ENCODE measurements around the gene LIMK2.
"Not testable (repeated sequence)": the region's sequence is repeated elsewhere in the genome, so short reads cannot be mapped to it uniquely, and the experiment has no call there.

The LIMK2 gene

GRCh38 chr22:31290494-31291471 lies 78.7 kb downstream of the LIMK2 start:
- peak; percentile 89 to 91 for DNase-seq (ENCODE audit: low read depth in 2 of 2)

GRCh38 chr22:31291481-31292235 lies 79.6 kb downstream of the LIMK2 start:
- no peak for DNase-seq (ENCODE audit: low read depth in 2 of 2)

- peak; percentile 66 to 73 for DNase-seq (ENCODE audit: low read depth in 2 of 2)
Observed at GRCh38 chr22:31292236-31292989, 80.3 kb downstream of the LIMK2 start, which contains the start of gene PIK3IP1. Gene PIK3IP1, minus strand, starts transcription at chr22:31292488. Its CDS starts 144 bp downstream, at chr22:31292344.

- DNase-seq (ENCODE audit: low read depth in 2 of 2) = no peak
Observed at GRCh38 chr22:31295360-31295759, 83.3 kb downstream of the LIMK2 start.

GRCh38 chr22:31295831-31296657 lies 83.9 kb downstream of the LIMK2 start:
- no peak for DNase-seq (ENCODE audit: low read depth in 2 of 2)

- no peak for DNase-seq (ENCODE audit: low read depth in 2 of 2)
Observed at GRCh38 chr22:31300896-31301295, 88.8 kb downstream of the LIMK2 start.

- DNase-seq (ENCODE audit: low read depth in 2 of 2) = no peak
Observed at GRCh38 chr22:31302006-31302405, 89.9 kb downstream of the LIMK2 start.

- no peak for DNase-seq (ENCODE audit: low read depth in 2 of 2)
Observed at GRCh38 chr22:31302537-31302936, 90.4 kb downstream of the LIMK2 start.

- DNase-seq (ENCODE audit: low read depth in 2 of 2) = no peak
Observed at GRCh38 chr22:31305194-31305593, 93.1 kb downstream of the LIMK2 start.

GRCh38 chr22:31308181-31308580 lies 96.1 kb downstream of the LIMK2 start:
- no peak for DNase-seq (ENCODE audit: low read depth in 2 of 2)

GRCh38 chr22:31313366-31314147 lies 101.5 kb downstream of the LIMK2 start:
- DNase-seq (ENCODE audit: low read depth in 2 of 2) = peak; percentile 36 to 49

- not testable (repeated sequence) for DNase-seq (ENCODE audit: low read depth in 2 of 2)
Observed at GRCh38 chr22:31314220-31314619, 102.1 kb downstream of the LIMK2 start.

GRCh38 chr22:31321421-31321820 lies 109.3 kb downstream of the LIMK2 start:
- no peak for DNase-seq (ENCODE audit: low read depth in 2 of 2)

GRCh38 chr22:31323578-31324550 lies 111.8 kb downstream of the LIMK2 start:
- no peak for DNase-seq (ENCODE audit: low read depth in 2 of 2)

- no peak for DNase-seq (ENCODE audit: low read depth in 2 of 2)
Observed at GRCh38 chr22:31326877-31327276, 114.8 kb downstream of the LIMK2 start.

GRCh38 chr22:31327806-31328543 lies 115.9 kb downstream of the LIMK2 start:
- no peak for DNase-seq (ENCODE audit: low read depth in 2 of 2)

- DNase-seq (ENCODE audit: low read depth in 2 of 2) = no peak
Observed at GRCh38 chr22:31328544-31328960, 116.5 kb downstream of the LIMK2 start.

- no peak for DNase-seq (ENCODE audit: low read depth in 2 of 2)
Observed at GRCh38 chr22:31329029-31329428, 116.9 kb downstream of the LIMK2 start.
